ENCODE results near the gene TMC6.

Gene TMC6

DNA sequence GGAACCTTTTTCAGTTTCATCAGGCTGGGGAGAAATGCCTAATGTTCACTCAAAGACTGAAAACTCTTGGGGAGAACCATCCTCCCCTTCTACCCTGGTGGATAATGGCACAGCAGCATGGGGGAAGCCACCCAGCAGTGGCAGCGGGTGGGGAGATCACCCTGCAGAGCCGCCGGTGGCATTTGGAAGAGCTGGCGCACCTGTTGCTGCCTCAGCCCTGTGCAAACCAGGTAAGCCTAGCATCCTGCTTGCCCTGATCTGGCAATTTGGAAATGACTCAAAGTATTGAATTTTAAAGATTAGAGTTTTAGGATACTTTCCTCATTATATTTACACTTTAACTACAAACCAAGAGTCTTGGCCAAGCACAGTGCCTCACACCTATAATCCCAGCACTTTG is 63.8 kb downstream of the TMC6 start:
- no peak for DNase-seq

DNA sequence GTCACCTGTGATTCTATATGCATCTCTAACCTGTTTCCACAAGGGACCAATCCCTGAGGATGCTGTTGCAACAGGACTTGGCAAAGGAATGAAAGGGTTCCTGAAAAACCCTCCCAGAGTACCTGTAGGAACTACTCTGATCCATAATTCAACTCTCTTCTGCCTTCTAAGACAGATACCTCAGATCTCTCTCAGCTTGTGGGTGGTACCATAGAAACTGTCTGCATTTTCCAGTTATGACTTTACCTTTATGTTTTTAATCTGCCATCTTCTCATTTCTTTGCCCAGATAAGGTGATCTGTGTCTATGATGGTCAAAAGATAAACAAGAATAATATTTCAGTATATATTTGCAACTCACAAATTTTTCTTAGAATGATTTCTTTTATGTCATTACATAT is 65.1 kb downstream of the TMC6 start:
- no peak for DNase-seq

DNA sequence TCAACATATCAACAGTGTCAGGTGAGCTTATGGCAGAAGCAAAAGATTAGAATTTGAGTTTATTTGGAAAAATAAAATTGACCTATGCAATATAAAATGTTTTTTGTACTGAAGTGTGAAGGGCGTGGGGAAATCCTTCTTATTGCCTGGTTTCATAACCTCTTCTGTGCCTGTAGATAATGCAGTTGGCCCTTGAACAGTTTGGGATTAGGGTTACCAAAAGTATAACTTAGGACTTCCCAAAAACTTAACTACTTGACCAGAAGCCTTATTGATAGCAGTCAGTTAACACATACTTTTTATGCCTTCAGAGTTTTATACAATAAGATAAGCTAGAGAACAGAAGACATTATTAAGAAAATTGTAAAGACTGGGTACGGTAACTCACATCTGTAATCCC is 66.0 kb downstream of the TMC6 start:
- DNase-seq, result no peak
